Measurements from ENCODE around the gene ANKS1B.
"Not testable (repeated sequence)": the region's sequence is repeated elsewhere in the genome, so short reads cannot be mapped to it uniquely, and the experiment has no call there.

ANKS1B gene

DNA sequence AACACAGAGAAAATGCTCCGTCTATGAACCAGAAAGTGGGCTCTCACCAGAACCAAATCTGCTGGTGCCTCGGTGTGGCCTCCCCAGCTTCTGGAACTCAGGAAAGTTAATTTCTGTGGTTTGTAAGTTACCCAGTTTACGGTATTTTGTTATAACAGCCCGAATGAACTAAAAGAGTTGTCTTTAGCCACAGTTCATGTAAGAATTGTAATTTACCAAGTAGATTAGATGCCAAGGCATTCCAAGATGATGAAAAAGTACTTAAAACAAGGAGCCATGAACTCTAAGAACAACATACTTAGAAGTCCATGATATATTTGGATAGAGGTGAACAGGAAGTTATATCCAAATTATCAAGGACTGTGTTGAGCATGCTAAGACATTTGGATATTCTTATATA lies 597.1 kb downstream of the ANKS1B start:
- no peak for DNase-seq (ENCODE audit: low read depth in 1 of 2, low spot score in 1 of 2)

GRCh38 chr12:99386907-99387306 lies 597.8 kb downstream of the ANKS1B start:
- DNase-seq (ENCODE audit: low read depth in 1 of 2, low spot score in 1 of 2) = no peak

DNA sequence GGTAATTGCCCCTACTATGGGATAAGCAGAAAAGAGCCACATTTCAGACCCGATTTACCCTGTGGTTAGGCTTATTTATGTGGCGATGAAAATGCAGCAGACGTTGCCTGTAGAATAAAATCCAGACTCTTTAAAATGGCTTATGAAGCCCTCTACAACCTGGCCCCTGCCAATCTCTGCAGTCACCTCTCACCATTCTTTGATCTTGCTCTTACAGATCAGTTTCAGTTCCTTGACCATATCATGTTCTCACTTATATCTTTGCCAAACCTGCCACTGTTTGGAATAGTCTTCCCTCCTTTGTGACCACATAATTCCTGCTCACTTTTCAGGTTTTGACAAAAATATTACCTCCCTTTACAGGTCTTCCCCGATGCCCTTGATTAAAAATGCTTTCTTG lies 601.5 kb downstream of the ANKS1B start:
- no peak for DNase-seq (ENCODE audit: low read depth in 1 of 2, low spot score in 1 of 2)

GRCh38 chr12:99381992-99382391 lies 602.7 kb downstream of the ANKS1B start:
- no peak for DNase-seq (ENCODE audit: low read depth in 1 of 2, low spot score in 1 of 2)

DNA sequence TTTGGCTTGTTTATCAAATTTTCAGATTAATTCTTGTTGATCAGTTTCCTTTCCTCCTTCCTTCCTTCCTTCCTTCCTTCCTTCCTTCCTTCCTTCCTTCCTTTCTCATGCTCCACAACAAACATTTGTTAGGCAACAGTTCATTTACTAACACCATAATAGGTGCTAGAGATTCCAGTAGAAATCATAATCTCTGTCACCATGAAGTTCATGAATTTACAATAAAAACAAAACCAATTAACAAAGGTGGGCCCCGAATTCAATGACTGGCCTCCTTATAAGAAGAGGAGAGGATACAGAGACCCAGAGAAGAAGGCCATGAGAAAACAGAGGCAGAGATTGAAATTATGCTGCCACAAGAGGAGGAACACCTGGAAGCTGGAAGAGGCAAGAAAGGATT lies 604.0 kb downstream of the ANKS1B start:
- no peak for DNase-seq (ENCODE audit: low read depth in 1 of 2, low spot score in 1 of 2)

- DNase-seq (ENCODE audit: low read depth in 1 of 2, low spot score in 1 of 2) = no peak
Measured at GRCh38 chr12:99374023-99374422, 610.7 kb downstream of the ANKS1B start.

- no peak for DNase-seq (ENCODE audit: low read depth in 1 of 2, low spot score in 1 of 2)
Measured at GRCh38 chr12:99372257-99372920, 612.3 kb downstream of the ANKS1B start.

GRCh38 chr12:99370421-99371138 lies 614.2 kb downstream of the ANKS1B start:
- DNase-seq (ENCODE audit: low read depth in 1 of 2, low spot score in 1 of 2) = no peak

GRCh38 chr12:99367181-99367580 lies 617.6 kb downstream of the ANKS1B start:
- no peak for DNase-seq (ENCODE audit: low read depth in 1 of 2, low spot score in 1 of 2)

- DNase-seq (ENCODE audit: low read depth in 1 of 2, low spot score in 1 of 2) = no peak
Measured at GRCh38 chr12:99352269-99352668, 632.5 kb downstream of the ANKS1B start.

DNA sequence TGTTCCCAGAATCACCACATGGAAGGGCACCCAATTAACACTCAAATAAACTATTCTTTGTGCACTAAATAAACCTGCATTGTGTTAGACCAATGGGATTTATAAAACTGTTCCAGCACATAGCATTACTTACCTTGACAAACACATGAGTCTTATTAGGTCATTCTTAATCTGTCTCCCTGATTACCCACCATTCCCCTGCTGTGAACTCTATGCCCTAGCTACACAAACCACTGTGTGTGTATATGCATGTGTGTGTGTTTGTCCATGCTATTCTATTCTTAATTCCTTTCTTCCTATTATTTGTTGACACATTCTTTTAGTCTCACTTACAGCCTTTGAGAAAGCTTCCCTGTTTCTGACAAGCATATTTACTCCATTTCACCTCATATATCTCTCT lies 640.8 kb downstream of the ANKS1B start:
- DNase-seq (ENCODE audit: low read depth in 1 of 2, low spot score in 1 of 2) = no peak

DNA sequence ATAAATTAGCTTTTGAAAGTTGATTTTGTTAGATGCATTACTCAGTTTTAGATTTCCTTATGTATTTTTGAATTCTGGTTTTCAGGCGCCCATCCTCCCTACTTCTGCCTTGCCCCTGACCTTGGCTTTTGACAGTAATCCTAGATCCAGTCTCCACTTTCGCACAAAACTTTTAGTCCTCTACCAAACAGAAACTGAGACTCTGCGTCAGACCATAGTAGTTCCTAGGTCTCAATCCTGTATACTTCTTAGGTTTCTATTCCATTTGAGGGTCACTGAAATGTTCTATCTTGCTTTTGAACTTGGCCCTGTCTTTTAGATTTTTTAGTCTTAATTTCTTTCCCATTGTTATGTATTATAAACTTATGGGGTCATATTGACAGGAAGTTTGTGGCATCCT lies 645.1 kb downstream of the ANKS1B start:
- no peak for DNase-seq (ENCODE audit: low read depth in 1 of 2, low spot score in 1 of 2)

GRCh38 chr12:99334285-99335056 lies 650.3 kb downstream of the ANKS1B start:
- no peak for DNase-seq (ENCODE audit: low read depth in 1 of 2, low spot score in 1 of 2)

DNA sequence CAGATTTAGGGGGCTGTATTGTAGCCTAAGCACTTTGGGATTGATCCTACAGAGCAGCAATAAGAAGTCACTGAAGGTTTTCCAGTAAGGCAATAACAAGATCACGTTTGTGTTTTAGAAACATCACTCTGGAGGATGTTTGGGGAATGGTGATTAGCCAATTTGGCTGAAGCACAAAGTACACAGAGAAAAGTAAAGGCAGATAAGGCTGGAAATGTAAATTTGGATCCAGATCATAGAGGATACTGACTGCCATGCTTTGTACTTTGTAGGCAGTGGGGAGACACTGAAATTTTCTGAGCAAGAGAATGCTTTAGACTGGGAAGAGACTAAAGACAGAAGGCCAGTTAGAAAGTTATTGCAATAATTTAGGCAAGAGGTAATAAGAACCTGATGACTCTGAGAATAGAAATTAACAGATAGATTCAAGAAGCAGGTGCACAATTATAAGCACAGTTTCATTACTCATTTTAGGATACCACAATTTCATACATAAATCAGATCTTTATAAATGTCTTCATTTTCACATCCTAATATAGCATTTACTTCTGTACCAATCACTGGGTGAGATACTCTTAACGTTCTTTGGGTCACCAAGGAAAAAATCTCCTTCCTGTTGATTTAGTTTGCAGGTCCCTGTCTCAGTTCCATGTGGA lies 651.7 kb downstream of the ANKS1B start:
- DNase-seq (ENCODE audit: low read depth in 1 of 2, low spot score in 1 of 2) = no peak

GRCh38 chr12:99330216-99330615 lies 654.5 kb downstream of the ANKS1B start:
- no peak for DNase-seq (ENCODE audit: low read depth in 1 of 2, low spot score in 1 of 2)

GRCh38 chr12:99321210-99321609 lies 663.5 kb downstream of the ANKS1B start:
- DNase-seq (ENCODE audit: low read depth in 1 of 2, low spot score in 1 of 2) = not testable (repeated sequence)

- DNase-seq (ENCODE audit: low read depth in 1 of 2, low spot score in 1 of 2) = no peak
Measured at GRCh38 chr12:99311373-99311772, 673.4 kb downstream of the ANKS1B start.

GRCh38 chr12:99309812-99310211 lies 674.9 kb downstream of the ANKS1B start:
- no peak for DNase-seq (ENCODE audit: low read depth in 1 of 2, low spot score in 1 of 2)

DNA sequence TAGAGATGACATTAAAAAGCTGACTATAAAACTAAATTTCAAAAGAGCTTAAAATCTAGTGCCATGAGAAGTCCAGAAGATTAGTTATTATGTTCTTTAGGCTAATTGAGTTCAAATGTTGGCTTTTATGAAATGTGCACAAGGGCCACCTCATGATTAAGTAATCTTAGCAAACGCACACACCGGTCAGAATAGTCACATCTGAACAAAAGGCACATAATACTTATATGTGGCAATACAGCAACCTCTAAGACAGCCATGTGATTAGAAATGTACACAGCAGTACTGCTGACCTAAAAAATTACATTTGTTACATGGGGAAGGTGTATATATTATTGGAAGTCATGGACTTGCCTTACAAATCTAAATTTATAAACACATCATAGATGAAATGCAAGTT lies 681.9 kb downstream of the ANKS1B start:
- no peak for DNase-seq (ENCODE audit: low read depth in 1 of 2, low spot score in 1 of 2)

DNA sequence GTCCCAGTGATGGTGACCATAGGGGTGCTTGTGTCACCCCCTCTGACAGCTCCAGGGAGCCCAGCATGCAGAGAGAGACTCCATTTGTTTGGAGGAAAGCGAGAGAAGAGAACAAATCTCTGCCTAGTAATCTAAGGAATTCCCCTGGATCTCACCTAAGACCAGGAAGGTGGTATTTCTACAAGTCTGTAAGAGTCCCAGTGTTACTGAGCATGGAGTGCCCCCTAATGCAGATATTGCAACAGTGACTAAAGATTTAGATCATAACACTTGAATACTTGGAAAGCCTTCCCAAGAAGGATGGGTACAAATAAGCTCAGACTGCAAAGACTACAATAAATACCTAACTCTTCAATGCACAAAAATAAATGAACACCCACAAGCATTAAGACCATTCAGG lies 697.6 kb downstream of the ANKS1B start:
- no peak for DNase-seq (ENCODE audit: low read depth in 1 of 2, low spot score in 1 of 2)

DNA sequence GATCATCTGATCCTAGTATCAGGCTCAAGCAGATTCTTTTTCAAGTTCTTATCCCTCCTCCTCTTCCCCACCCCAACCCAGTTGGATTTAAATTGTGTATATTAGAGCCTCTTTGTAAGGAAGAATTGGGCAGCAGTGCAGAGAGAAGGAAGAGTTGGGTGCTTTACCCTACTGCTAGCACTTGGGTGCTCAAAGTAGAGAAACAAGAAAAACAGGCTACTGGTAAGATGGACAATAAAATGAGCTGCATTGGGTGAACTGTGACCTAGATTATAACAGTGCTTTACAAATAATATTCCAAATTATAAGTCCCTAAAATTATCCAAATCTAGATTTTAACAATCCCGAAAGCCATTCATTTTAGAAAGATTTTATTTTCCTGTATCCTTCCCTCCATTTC lies 700.6 kb downstream of the ANKS1B start:
- no peak for DNase-seq (ENCODE audit: low read depth in 1 of 2, low spot score in 1 of 2)

- DNase-seq (ENCODE audit: low read depth in 1 of 2, low spot score in 1 of 2) = no peak
Measured at GRCh38 chr12:99282624-99283023, 702.1 kb downstream of the ANKS1B start.

Measured in stimulated activated CD4-positive, alpha-beta T cell treated with anti-CD3 and anti-CD28 coated beads, Interleukin-15, amount 100 ng/mL, for 1 hour (primary cell).